Body of pancreas (tissue), 4 donors: ENCODE data around the gene RIMS3. TPM values are rescaled to one million over a fixed set of nuclear protein-coding genes. Genes with fewer than 3 reads are reported as not detected.

Source experiments
- ATAC-seq: fragments of 150-250 bp; one replicate; pipeline ENCODE4 v1.9.1; 2016
- DNase-seq, 4 donors: peaks; one replicate each; pipeline ENCODE4 v3.0.0-alpha.2; 2019
- H3K27ac ChIP-seq, 4 donors: fragments of 200-600 bp; sonication (generic); 1 replicate in 3 of 4; 2 replicates in 1 of 4; pipeline versions ENCODE4 v1.5.1 to v1.6.1; 2016 to 2019; ENCODE audit warnings: mild to moderate bottlenecking in 1 of 4, mixed read lengths in 1 of 4, moderate library complexity in 1 of 4
- H3K27me3 ChIP-seq, 2 donors: fragments of 200-600 bp; sonication (generic); one replicate each; pipeline ENCODE4 v1.6.0; 2016; ENCODE audit warnings: mild to moderate bottlenecking in 1 of 2
- H3K36me3 ChIP-seq, 2 donors: fragments of 200-600 bp; sonication (generic); replicated peaks in 1 of 2; 2 replicates each; pipeline ENCODE4 v1.5.1; 2016; ENCODE audit warnings: low read depth in 2 of 2; ENCODE audit not compliant: insufficient read depth in 1 of 2
- H3K4me1 ChIP-seq: fragments of 200-600 bp; sonication (generic); one replicate; pipeline ENCODE4 v1.6.0; 2016
- H3K4me3 ChIP-seq, 2 donors: fragments of 200-600 bp; sonication (generic); 1 replicate in 1 of 2; 2 replicates in 1 of 2; pipeline ENCODE4 v1.5.1; 2016 to 2019
- H3K9me3 ChIP-seq, 3 donors: fragments of 200-600 bp; sonication (generic); 1 replicate in 2 of 3; 2 replicates in 1 of 3; pipeline ENCODE4 v1.5.1; 2016
- CTCF ChIP-seq, 7 experiments: fragments of 450-650 bp in 4 of 7; fragments of 200-600 bp in 3 of 7; sonication (generic) in 3 of 7; IDR thresholded peaks; one replicate each; pipeline ENCODE4 v1.5.1; 2016 to 2019; ENCODE audit warnings: antibody characterized with exemption in 7 of 7
- POLR2A ChIP-seq, 3 donors: fragments of 450-650 bp; IDR thresholded peaks; one replicate each; pipeline ENCODE4 v1.6.1; 2016; ENCODE audit warnings: antibody characterized with exemption in 3 of 3, mild to moderate bottlenecking in 2 of 3
- WGBS, 2 donors: methylation state at CpG; one replicate each; pipeline ENCODE4 v1.1.5; 2017; 5-methylcytosine and 5-hydroxymethylcytosine counted together
- intact Hi-C: fragments of 100-400 bp; cut with DNase I; formaldehyde crosslinking; loops from one replicate; pipeline ENCODE4 v1.15.1; 2023
- total RNA-seq, 2 donors: library from RNA; depleted of rRNA; stranded (reverse); fragments of >200 nt; gene quantifications; one replicate each; pipeline ENCODE4 v1.1.0, GENCODE V29; 2016

The RIMS3 gene
- total RNA-seq, 2 donors from 2014 or later, result 0.66 to 2.1 TPM

GRCh38 chr1:40699787-40700186 is 34.3 kb upstream of the RIMS3 start:
- Histone ChIP-seq H3K4me1 (peaks cover 33% of the 10 kb centered on the region), H3K9me3 (no peaks in the 10 kb centered on the region), H3K4me3 (no peak overlapping the region), H3K27me3 (no peaks in the 10 kb centered on the region), H3K36me3 (no peaks in the 10 kb centered on the region), H3K27ac (no peak overlapping the region)
- intact Hi-C loops, result no loop called here
- 80 to 81% methylated on average over 6 of the region's 6 CpGs for WGBS, 2 donors
- ATAC-seq, result no peak
- DNase-seq, result no peak
- TF ChIP-seq CTCF (IDR thresholded peaks at IDR 0.05) (no peak), POLR2A (IDR thresholded peaks at IDR 0.05) (no peak)

GRCh38 chr1:40697436-40697835 is 32.0 kb upstream of the RIMS3 start:
- ATAC-seq, result no peak
- H3K27me3 ChIP-seq, result no peaks in the 10 kb centered on the region
- TF ChIP-seq CTCF (IDR thresholded peaks at IDR 0.05) (no peak), POLR2A (IDR thresholded peaks at IDR 0.05) (no peak)
- 67 to 74% methylated on average over 5 of the region's 5 CpGs for WGBS, 2 donors
- H3K4me1 ChIP-seq, result peaks cover 40% of the 10 kb centered on the region
- H3K36me3 ChIP-seq, result no peaks in the 10 kb centered on the region
- no peak overlapping the region for H3K4me3 ChIP-seq
- no peak overlapping the region for H3K27ac ChIP-seq
- DNase-seq, result no peak
- H3K9me3 ChIP-seq, result no peaks in the 10 kb centered on the region
- intact Hi-C loops, result no loop called here

- H3K36me3 ChIP-seq, result no peaks in the 10 kb centered on the region
- WGBS, 2 donors, result 63 to 71% methylated on average over 3 to 4 of the region's 4 CpGs
- H3K9me3 ChIP-seq, result no peaks in the 10 kb centered on the region
- H3K27ac ChIP-seq, result peak overlapping the region in 1 of 4 donors; percentile 10
- ATAC-seq (no peak), DNase-seq (no peak)
- H3K27me3 ChIP-seq, result no peaks in the 10 kb centered on the region
- H3K4me3 ChIP-seq, result no peak overlapping the region
- peaks cover 43% of the 10 kb centered on the region for H3K4me1 ChIP-seq
- intact Hi-C loops, result no loop called here
- TF ChIP-seq POLR2A (IDR thresholded peaks at IDR 0.05) (no peak), CTCF (IDR thresholded peaks at IDR 0.05) (no peak)
Measured at GRCh38 chr1:40696294-40696693, 30.8 kb upstream of the RIMS3 start.

- H3K27me3 ChIP-seq, result no peaks in the 10 kb centered on the region
- no peak for TF ChIP-seq POLR2A (IDR thresholded peaks at IDR 0.05)
- no peak for TF ChIP-seq CTCF (IDR thresholded peaks at IDR 0.05)
- no peaks in the 10 kb centered on the region for H3K36me3 ChIP-seq
- H3K9me3 ChIP-seq, result no peaks in the 10 kb centered on the region
- H3K4me3 ChIP-seq, result no peak overlapping the region
- ATAC-seq (no peak), DNase-seq (no peak)
- peak overlapping the region in 1 of 4 donors; percentile 18 for H3K27ac ChIP-seq
- peaks cover 49% of the 10 kb centered on the region for H3K4me1 ChIP-seq
- intact Hi-C loops, result no loop called here
- 21 to 26% methylated on average over 2 of the region's 2 CpGs for WGBS, 2 donors
Measured at GRCh38 chr1:40694353-40694874, 28.9 kb upstream of the RIMS3 start.

GRCh38 chr1:40693425-40693824 is 27.9 kb upstream of the RIMS3 start:
- WGBS, 2 donors, result 53 to 57% methylated on average over 1 of the region's 1 CpG
- no peak overlapping the region for H3K4me3 ChIP-seq
- TF ChIP-seq CTCF (IDR thresholded peaks at IDR 0.05), result no peak
- no peak for TF ChIP-seq POLR2A (IDR thresholded peaks at IDR 0.05)
- no peak for DNase-seq
- H3K27me3 ChIP-seq, result no peaks in the 10 kb centered on the region
- ATAC-seq, result no peak
- H3K9me3 ChIP-seq, result no peaks in the 10 kb centered on the region
- intact Hi-C loops, result no loop called here
- no peaks in the 10 kb centered on the region for H3K36me3 ChIP-seq
- peaks cover 49% of the 10 kb centered on the region for H3K4me1 ChIP-seq
- H3K27ac ChIP-seq, result peak overlapping the region in 3 of 4 donors; percentile 97 to 99 (median 98)
